Lung (tissue), 12 donors: Measurements from ENCODE around the gene B3GNT9. TPM values are rescaled to one million over a fixed set of nuclear protein-coding genes. Genes with fewer than 3 reads are reported as not detected.

Experiments used
- ATAC-seq: fragments of 200-7000 bp; cut with Tn5 transposase; one replicate; pipeline ENCODE4 v1.9.1; 2020; ENCODE audit warnings: moderate number of reproducible peaks; ENCODE audit not compliant: insufficient read depth, low FRiP score
- DNase-seq, 3 donors: peaks; one replicate each; pipeline ENCODE4 v3.0.0-alpha.2; 2013 to 2017
- H3K27ac ChIP-seq, 2 donors: one replicate each; pipeline ENCODE4 v1.5.1; 2013; ENCODE audit warnings: mild to moderate bottlenecking in 2 of 2, moderate library complexity in 2 of 2, control low read depth in 1 of 2, inconsistent platforms in 1 of 2, low read depth in 1 of 2, low read length in 1 of 2
- H3K27me3 ChIP-seq, 3 donors: one replicate each; pipeline ENCODE4 v1.5.1; 2013; ENCODE audit warnings: low read length in 2 of 3; ENCODE audit not compliant: control insufficient read depth in 3 of 3, insufficient read depth in 3 of 3
- H3K36me3 ChIP-seq, 4 donors: one replicate each; pipeline ENCODE4 v1.5.1; 2013; ENCODE audit warnings: low read length in 4 of 4, mild to moderate bottlenecking in 1 of 4, moderate library complexity in 1 of 4; ENCODE audit not compliant: control insufficient read depth in 4 of 4, insufficient read depth in 4 of 4
- H3K4me1 ChIP-seq, 5 donors: one replicate each; pipeline ENCODE4 v1.5.1; 2013; ENCODE audit warnings: low read length in 5 of 5, mild to moderate bottlenecking in 2 of 5, moderate library complexity in 1 of 5; ENCODE audit not compliant: control insufficient read depth in 5 of 5, insufficient read depth in 5 of 5
- H3K4me3 ChIP-seq: one replicate; pipeline ENCODE4 v1.5.1; 2013; ENCODE audit warnings: mild to moderate bottlenecking, control low read depth, moderate library complexity
- H3K9ac ChIP-seq, 2 donors: one replicate each; pipeline ENCODE4 v1.5.1; 2013; ENCODE audit warnings: low read length in 2 of 2, control low read depth in 1 of 2; ENCODE audit not compliant: insufficient read depth in 1 of 2
- H3K9me3 ChIP-seq, 4 donors: one replicate each; pipeline ENCODE4 v1.5.1; 2013; ENCODE audit warnings: low read length in 3 of 4, mild to moderate bottlenecking in 1 of 4, moderate library complexity in 1 of 4; ENCODE audit not compliant: control insufficient read depth in 4 of 4, insufficient read depth in 3 of 4
- CTCF ChIP-seq: IDR thresholded peaks from 2 replicates; pipeline ENCODE4 v1.5.1; 2012; ENCODE audit warnings: mild to moderate bottlenecking; ENCODE audit errors: control extremely low read depth, extremely low read depth
- WGBS, 2 donors: extraction: QIAGEN DNeasy Blood & Tissue Kit; methylation state at CpG; one replicate each; pipeline ENCODE4 v1.1.7; 2013; 5-methylcytosine and 5-hydroxymethylcytosine counted together
- polyA plus RNA-seq, 2 donors: library from polyadenylated mRNA; stranded (reverse); fragments of 200-250 nt; gene quantifications; one replicate each; pipeline ENCODE4 v1.2.1, GENCODE V29; 2013
- total RNA-seq, 2 donors: library from RNA; depleted of rRNA in 1 of 2; stranded (reverse); fragments of >200 nt in 1 of 2; gene quantifications; one replicate each; pipeline ENCODE4 v1.2.1, GENCODE V29; 2014 to 2021
- donor health status: control.
- donor health status: control.
- donor health status: Bipolar disorder and iron deficiency.
- donor health status: healthy.
- donor health status: DM: yes; HTN: yes; CAD: no.

B3GNT9 gene
- total and polyA plus RNA-seq, 4 donors, result 8.4 to 22.9 (median 14.5) TPM

GRCh38 chr16:67192781-67193361 lies 42.1 kb upstream of the B3GNT9 start:
- ATAC-seq, result no peak

GRCh38 chr16:67191995-67192681 lies 41.3 kb upstream of the B3GNT9 start, which contains the start of gene E2F4:
Gene E2F4 (plus strand): TSS chr16:67192155. CDS start chr16:67192228, 73 bp downstream.
- Histone ChIP-seq H3K36me3 (peaks cover 18 to 32% (median 23%) of the 10 kb centered on the region in 4 donors), H3K4me3 (peak within 1 kb of the TSS; percentile 98), H3K27ac (peak within 1 kb of the TSS; percentile 39 to 82), H3K9me3 (no peaks in the 10 kb centered on the region), H3K9ac (peak within 1 kb of the TSS; percentile 40 to 61), H3K4me1 (peaks cover 8 to 23% (median 11%) of the 10 kb centered on the region in 5 donors), H3K27me3 (no peaks in the 10 kb centered on the region)
- peak; percentile 34 for TF ChIP-seq CTCF
- peak; percentile 98 for ATAC-seq
- peak; percentile 88 to 95 (median 91) for DNase-seq
- 0 to 1% methylated on average over 43 to 54 of the region's 54 CpGs for WGBS, 2 donors

More at GRCh38 chr16:67192781-67193361, 42.1 kb upstream of the B3GNT9 start:
- no peaks in the 10 kb centered on the region for H3K27me3 ChIP-seq
- no peak for TF ChIP-seq CTCF
- no peaks in the 10 kb centered on the region for H3K9me3 ChIP-seq
- peaks cover 8 to 23% (median 17%) of the 10 kb centered on the region in 5 donors for H3K4me1 ChIP-seq
- peak overlapping the region; percentile 39 to 82 for H3K27ac ChIP-seq
- DNase-seq, result no peak
- WGBS, 2 donors, result 25 to 29% methylated on average over 17 of the region's 17 CpGs
- H3K4me3 ChIP-seq, result peak overlapping the region; percentile 98
- H3K36me3 ChIP-seq, result peaks cover 19 to 39% (median 27%) of the 10 kb centered on the region in 4 donors
- peak overlapping the region; percentile 40 to 61 for H3K9ac ChIP-seq

- no peak for DNase-seq
- Histone ChIP-seq H3K27ac (no peak overlapping the region), H3K9me3 (no peaks in the 10 kb centered on the region), H3K4me3 (peak overlapping the region; percentile 26), H3K27me3 (no peaks in the 10 kb centered on the region), H3K36me3 (peaks cover 12 to 26% (median 18%) of the 10 kb centered on the region in 4 donors), H3K9ac (no peak overlapping the region), H3K4me1 (peaks cover 8 to 23% (median 11%) of the 10 kb centered on the region in 5 donors)
- ATAC-seq, result no peak
- 18 to 24% methylated on average over 9 of the region's 9 CpGs for WGBS, 2 donors
- no peak for TF ChIP-seq CTCF
These were observed 40.7 kb upstream of the B3GNT9 start for GRCh38 chr16:67191411-67191994.
